Measurements from ENCODE around the gene PCGF3. TPM values are rescaled to one million over a fixed set of nuclear protein-coding genes. Genes with fewer than 3 reads are reported as not detected.

The PCGF3 gene
- total RNA-seq, 1 experiment from 2014 or later: 83.9 TPM

DNA sequence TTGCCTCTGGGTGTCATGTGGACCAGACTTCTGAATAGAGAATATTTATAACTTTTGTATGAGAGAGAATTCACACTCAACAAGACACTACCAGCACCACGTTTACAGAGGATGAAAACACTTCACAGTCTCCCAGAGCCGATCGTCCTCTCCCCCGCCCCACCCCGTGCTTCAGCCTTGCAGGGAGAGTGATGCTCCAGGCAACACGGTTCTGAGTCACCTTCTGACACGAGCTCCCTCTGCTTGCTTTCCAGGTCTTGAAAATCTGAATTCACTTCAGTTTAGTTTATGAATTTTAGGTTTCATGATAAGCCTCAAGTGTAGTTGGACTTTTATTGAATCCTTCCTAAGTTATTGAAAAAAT is 60.5 kb downstream of the PCGF3 start:
- peaks cover 85% of the 10 kb centered on the region for H3K36me3 ChIP-seq (ENCODE audit: insufficient read depth, low read length, poor library complexity, severe bottlenecking)
- CTCF ChIA-PET: no interaction called here
- BruUV-seq (replicated peaks): no TSS peak

DNA sequence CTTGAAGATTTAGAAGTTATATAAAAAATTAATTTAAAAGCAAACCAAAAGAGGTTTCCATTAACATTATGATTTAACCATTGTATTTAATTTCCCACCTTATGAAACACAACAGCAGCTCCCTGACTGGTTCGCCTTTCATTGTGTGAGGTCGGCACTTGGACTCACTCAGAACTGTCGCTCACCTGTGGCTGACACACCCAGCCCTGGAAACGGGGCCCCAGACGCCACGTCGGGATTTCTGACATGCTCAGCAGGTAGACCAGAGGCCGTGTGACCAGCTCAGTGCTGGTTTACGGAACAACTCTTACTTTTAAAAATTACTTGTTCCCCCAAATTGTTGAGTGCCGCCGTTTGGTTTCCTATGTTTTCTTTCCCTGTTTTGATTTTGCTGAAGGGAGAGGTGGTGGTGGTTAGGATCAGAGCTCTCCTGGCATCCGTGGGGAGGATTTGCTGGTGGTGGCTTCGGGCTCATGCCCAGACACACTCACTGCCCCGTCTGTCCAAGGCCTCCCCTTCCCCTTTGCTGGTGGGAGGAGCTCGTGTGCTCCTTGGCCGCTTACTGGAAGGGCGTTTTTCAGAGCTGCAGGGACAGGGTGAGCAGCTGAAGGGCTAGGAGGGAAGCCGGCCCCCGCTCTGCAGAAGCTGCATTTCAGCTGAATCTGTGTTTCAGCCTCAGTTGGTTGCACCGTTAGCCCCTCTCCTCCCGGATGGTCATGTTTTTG is 61.1 kb downstream of the PCGF3 start:
- Histone ChIP-seq H3K27me3 (replicated peaks; ENCODE audit: insufficient read depth, low read depth, low read length, poor library complexity) (no peaks in the 10 kb centered on the region), H3K4me3 (ENCODE audit: low read depth, low read length, poor library complexity, severe bottlenecking) (no peak overlapping the region), H3K36me3 (ENCODE audit: insufficient read depth, low read length, poor library complexity, severe bottlenecking) (peaks cover 79% of the 10 kb centered on the region), H3K9me3 (ENCODE audit: low read depth, low read length, poor library complexity, severe bottlenecking) (no peaks in the 10 kb centered on the region), H3K4me1 (ENCODE audit: insufficient read depth, low read length, poor library complexity, severe bottlenecking) (peaks cover 5% of the 10 kb centered on the region), H3K27ac (ENCODE audit: low read depth, low read length, poor library complexity, severe bottlenecking) (peak overlapping the region; percentile 69)
- BruUV-seq (replicated peaks): no TSS peak
- POLR2A ChIA-PET (ENCODE audit: low non-redundant PET): no interaction called here
- intact Hi-C loops (cut with micrococcal nuclease; ENCODE audit: unreplicated experiment): no loop called here
- no peak for TF ChIP-seq EZH2 (IDR thresholded peaks at IDR 0.05; ENCODE audit: borderline replicate concordance, low read depth, low read length, poor library complexity, severe bottlenecking)
- TF ChIP-seq, protein P1, sequence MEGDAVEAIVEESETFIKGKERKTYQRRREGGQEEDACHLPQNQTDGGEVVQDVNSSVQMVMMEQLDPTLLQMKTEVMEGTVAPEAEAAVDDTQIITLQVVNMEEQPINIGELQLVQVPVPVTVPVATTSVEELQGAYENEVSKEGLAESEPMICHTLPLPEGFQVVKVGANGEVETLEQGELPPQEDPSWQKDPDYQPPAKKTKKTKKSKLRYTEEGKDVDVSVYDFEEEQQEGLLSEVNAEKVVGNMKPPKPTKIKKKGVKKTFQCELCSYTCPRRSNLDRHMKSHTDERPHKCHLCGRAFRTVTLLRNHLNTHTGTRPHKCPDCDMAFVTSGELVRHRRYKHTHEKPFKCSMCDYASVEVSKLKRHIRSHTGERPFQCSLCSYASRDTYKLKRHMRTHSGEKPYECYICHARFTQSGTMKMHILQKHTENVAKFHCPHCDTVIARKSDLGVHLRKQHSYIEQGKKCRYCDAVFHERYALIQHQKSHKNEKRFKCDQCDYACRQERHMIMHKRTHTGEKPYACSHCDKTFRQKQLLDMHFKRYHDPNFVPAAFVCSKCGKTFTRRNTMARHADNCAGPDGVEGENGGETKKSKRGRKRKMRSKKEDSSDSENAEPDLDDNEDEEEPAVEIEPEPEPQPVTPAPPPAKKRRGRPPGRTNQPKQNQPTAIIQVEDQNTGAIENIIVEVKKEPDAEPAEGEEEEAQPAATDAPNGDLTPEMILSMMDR (conservative IDR thresholded peaks at IDR 0.05; ENCODE audit: low read depth, low read length): no peak
- no peak for DNase-seq (ENCODE audit: low spot score)
- CTCF ChIA-PET: no interaction called here

More for the DNA sequence above, 60.5 kb downstream of the PCGF3 start:
- Histone ChIP-seq H3K27ac (ENCODE audit: low read depth, low read length, poor library complexity, severe bottlenecking) (peak overlapping the region; percentile 69), H3K27me3 (replicated peaks; ENCODE audit: insufficient read depth, low read depth, low read length, poor library complexity) (no peaks in the 10 kb centered on the region), H3K4me1 (ENCODE audit: insufficient read depth, low read length, poor library complexity, severe bottlenecking) (peaks cover 5% of the 10 kb centered on the region), H3K4me3 (ENCODE audit: low read depth, low read length, poor library complexity, severe bottlenecking) (no peak overlapping the region), H3K9me3 (ENCODE audit: low read depth, low read length, poor library complexity, severe bottlenecking) (no peaks in the 10 kb centered on the region)
- POLR2A ChIA-PET (ENCODE audit: low non-redundant PET): no interaction called here
- intact Hi-C loops (cut with micrococcal nuclease; ENCODE audit: unreplicated experiment): no loop called here
- TF ChIP-seq, protein P1 (conservative IDR thresholded peaks at IDR 0.05; ENCODE audit: low read depth, low read length): no peak
- no peak for TF ChIP-seq EZH2 (IDR thresholded peaks at IDR 0.05; ENCODE audit: borderline replicate concordance, low read depth, low read length, poor library complexity, severe bottlenecking)
- peak; percentile 25 for DNase-seq (ENCODE audit: low spot score)

- intact Hi-C loops (cut with micrococcal nuclease; ENCODE audit: unreplicated experiment): no loop called here
- CTCF ChIA-PET: no interaction called here
- peaks cover 75% of the 10 kb centered on the region for H3K36me3 ChIP-seq (ENCODE audit: insufficient read depth, low read length, poor library complexity, severe bottlenecking)
- H3K9me3 ChIP-seq (ENCODE audit: low read depth, low read length, poor library complexity, severe bottlenecking): no peaks in the 10 kb centered on the region
- POLR2A ChIA-PET (ENCODE audit: low non-redundant PET): no interaction called here
- no peaks in the 10 kb centered on the region for H3K27me3 ChIP-seq (replicated peaks; ENCODE audit: insufficient read depth, low read depth, low read length, poor library complexity)
- BruUV-seq (replicated peaks): no TSS peak
- H3K4me1 ChIP-seq (ENCODE audit: insufficient read depth, low read length, poor library complexity, severe bottlenecking): peaks cover 5% of the 10 kb centered on the region
- no peak for TF ChIP-seq EZH2 (IDR thresholded peaks at IDR 0.05; ENCODE audit: borderline replicate concordance, low read depth, low read length, poor library complexity, severe bottlenecking)
- TF ChIP-seq, protein P1 (conservative IDR thresholded peaks at IDR 0.05; ENCODE audit: low read depth, low read length): no peak
- peak overlapping the region; percentile 50 for H3K27ac ChIP-seq (ENCODE audit: low read depth, low read length, poor library complexity, severe bottlenecking)
- no peak for DNase-seq (ENCODE audit: low spot score)
- no peak overlapping the region for H3K4me3 ChIP-seq (ENCODE audit: low read depth, low read length, poor library complexity, severe bottlenecking)
These were observed 62.4 kb downstream of the PCGF3 start for GRCh38 chr4:768076-768475.

All from A673 (cell line).